OCI-LY3 (cell line): ENCODE data around the gene THRAP3.

Experiments used
- EZH2phosphoT487 ChIP-seq: fragments of 200-600 bp; shearing (Covaris generic); IDR thresholded peaks from 2 replicates; pipeline ENCODE4 v1.6.1; 2018; ENCODE audit warnings: antibody characterized with exemption, mixed run types, low read depth
- TF ChIP-seq, protein P1 (sequence below): fragments of 200-600, 300-600 bp; sonication (generic); IDR thresholded peaks from 2 replicates; pipeline ENCODE4 v1.5.1; 2014; ENCODE audit warnings: antibody characterized with exemption, low read length, low read depth

DNA sequence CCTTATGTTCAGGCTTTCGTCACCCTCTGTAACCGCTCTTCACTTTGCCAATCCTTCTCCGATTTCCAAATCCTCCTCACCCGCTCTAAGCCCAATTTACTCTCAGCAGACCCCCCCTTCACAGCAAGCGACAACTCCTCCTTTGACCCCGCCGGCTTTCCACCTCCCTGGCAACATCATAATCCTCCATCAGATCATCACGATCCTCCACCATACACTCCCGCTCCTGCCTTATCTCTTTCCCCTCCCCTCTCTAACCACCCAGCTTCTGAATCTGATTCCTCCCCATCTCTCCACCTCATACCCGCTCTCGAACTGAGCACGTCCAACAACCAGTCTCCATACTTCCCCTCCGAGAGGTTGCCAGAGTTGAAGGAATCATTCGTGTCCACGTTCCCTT lies 106.7 kb downstream of the THRAP3 start:
- TF ChIP-seq, protein P1, sequence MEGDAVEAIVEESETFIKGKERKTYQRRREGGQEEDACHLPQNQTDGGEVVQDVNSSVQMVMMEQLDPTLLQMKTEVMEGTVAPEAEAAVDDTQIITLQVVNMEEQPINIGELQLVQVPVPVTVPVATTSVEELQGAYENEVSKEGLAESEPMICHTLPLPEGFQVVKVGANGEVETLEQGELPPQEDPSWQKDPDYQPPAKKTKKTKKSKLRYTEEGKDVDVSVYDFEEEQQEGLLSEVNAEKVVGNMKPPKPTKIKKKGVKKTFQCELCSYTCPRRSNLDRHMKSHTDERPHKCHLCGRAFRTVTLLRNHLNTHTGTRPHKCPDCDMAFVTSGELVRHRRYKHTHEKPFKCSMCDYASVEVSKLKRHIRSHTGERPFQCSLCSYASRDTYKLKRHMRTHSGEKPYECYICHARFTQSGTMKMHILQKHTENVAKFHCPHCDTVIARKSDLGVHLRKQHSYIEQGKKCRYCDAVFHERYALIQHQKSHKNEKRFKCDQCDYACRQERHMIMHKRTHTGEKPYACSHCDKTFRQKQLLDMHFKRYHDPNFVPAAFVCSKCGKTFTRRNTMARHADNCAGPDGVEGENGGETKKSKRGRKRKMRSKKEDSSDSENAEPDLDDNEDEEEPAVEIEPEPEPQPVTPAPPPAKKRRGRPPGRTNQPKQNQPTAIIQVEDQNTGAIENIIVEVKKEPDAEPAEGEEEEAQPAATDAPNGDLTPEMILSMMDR = no peak
- no peak for TF ChIP-seq EZH2phosphoT487
